GM21786 (cell line): ENCODE results near the gene RAB40AL.
"Not testable (repeated sequence)": the region's sequence is repeated elsewhere in the genome, so short reads cannot be mapped to it uniquely, and the experiment has no call there.

Experiments
- ATAC-seq: cut with Tn5 transposase; IDR thresholded peaks from one replicate; pipeline ENCODE4 v1.9.1; 2021; ENCODE audit not compliant: unreplicated experiment

RAB40AL gene, protein sequence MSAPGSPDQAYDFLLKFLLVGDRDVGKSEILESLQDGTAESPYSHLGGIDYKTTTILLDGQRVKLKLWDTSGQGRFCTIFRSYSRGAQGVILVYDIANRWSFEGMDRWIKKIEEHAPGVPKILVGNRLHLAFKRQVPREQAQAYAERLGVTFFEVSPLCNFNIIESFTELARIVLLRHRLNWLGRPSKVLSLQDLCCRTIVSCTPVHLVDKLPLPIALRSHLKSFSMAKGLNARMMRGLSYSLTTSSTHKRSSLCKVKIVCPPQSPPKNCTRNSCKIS

DNA sequence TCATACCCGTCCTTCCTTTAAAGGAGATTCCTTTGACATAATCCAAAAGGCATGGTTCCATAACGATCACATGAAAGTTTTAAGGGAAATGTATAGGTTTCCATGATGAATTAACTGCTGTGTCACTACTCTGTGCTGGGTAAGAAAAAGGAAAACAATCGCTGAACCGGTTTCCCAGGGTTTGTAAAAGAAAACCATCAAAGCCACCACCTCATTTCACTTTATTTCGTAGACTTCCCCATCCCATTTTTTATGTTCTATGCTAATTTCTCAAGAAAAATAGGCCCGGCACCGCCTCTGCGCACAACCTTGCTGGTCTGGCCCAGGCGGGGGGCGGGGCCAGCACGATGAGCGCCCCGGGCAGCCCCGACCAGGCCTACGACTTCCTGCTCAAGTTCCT lies at the start of gene RAB40AL:
TSS of gene RAB40AL (plus strand) at position 301 of the 400 bp plus-strand sequence. CDS start at position 348, 47 bp downstream.
- not testable (repeated sequence) for ATAC-seq

DNA sequence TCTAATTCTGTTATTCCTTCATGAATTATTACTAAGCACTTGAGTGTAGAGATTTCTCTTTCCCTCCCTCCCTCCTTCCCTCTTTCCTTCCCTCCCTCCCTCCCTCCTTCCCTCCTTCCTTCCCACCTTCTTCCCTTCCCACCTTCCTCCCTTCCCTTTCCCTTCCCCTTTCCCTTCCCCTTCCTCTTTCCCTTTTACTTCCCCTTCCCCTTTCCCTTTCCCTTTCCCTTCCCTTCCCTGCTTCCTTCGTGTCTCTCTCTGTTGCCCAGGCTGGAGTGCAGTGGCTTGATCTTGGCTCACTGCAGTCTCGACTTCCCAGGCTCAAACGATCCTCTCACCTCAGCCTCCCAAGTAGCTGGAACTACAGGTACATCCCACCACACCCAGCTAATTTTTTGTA lies 49.4 kb upstream of the RAB40AL start:
- no peak for ATAC-seq

DNA sequence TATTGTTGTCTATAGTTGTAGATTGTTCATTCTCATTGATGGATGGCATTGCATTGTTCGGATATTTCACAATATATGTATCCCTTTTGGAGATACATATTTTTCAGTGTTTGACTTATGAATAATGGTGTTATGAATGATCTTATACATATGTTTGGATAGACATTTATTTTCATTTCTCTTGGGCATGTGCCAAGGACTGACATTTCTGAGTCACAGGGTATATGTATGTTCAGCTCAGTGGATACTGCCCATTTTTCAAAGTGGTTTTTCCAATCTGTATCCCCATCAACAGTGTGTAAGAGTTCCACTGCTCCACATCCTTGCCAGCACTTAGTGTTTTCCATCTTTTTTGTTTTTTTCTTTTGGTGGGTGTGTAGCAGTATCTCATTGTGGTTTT lies 45.0 kb upstream of the RAB40AL start:
- no peak for ATAC-seq

DNA sequence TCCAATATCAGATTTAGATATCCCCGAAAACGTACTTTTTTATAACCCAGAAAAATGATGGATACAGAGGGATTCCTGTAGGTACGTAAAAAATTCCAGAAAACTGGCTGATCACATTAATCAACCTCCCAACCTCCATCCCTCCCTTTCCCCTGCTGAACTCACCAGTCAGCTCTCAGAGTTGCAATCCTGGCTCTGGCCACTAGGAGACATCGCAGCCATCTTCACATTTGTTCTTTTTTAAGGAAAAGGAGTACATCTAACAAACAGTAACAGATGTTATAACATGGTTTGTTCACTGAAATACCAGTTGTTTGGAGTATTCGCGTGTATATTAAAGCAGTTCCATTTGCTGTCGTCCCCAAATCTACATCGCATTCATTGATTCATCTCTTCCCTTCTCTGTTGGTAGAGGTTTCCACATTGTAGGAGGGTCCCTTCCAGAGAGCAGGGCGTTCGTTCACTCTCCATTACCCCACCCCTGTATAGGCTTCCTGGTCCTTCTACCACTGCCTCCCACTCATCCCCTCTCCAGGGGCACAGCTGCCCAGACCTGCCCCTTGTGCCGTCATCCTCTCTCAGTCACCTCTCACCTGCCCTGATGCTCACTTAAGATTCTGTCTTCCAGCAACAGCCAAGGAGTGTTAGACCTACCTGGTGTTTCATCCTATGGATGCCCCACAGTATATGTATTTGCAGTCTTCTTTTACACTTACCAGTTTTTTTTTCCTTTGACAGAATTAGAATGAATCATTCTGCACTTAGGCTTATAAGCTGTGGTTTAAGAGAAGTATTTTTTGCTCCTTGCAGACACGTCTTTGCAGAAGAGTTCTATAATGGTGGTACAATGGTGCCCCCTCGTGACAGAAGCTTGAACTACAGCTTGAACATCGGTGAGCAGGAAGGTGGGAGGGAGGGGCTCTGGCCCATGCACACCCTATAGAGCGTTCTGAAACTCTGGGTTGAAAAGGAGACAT lies 36.8 kb upstream of the RAB40AL start:
- peak; percentile 86 for ATAC-seq

DNA sequence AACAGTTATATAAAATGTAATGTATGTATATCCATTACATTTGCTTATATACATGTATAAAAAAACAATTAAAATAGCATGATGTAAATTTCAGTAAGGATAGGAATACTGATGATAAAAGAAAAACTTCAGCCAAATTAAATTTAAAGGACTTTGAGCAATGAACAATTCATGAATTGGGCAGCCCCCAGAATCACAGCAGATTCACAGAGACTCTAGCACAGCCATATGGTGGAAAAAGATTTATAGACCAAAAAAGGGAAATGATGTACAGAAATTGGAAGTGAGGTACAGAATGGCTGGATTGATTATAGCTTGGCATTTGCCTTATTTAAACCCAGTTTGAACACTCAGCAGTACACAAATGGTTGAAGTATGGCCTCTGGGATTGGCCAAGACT lies 34.7 kb upstream of the RAB40AL start:
- ATAC-seq, result no peak

DNA sequence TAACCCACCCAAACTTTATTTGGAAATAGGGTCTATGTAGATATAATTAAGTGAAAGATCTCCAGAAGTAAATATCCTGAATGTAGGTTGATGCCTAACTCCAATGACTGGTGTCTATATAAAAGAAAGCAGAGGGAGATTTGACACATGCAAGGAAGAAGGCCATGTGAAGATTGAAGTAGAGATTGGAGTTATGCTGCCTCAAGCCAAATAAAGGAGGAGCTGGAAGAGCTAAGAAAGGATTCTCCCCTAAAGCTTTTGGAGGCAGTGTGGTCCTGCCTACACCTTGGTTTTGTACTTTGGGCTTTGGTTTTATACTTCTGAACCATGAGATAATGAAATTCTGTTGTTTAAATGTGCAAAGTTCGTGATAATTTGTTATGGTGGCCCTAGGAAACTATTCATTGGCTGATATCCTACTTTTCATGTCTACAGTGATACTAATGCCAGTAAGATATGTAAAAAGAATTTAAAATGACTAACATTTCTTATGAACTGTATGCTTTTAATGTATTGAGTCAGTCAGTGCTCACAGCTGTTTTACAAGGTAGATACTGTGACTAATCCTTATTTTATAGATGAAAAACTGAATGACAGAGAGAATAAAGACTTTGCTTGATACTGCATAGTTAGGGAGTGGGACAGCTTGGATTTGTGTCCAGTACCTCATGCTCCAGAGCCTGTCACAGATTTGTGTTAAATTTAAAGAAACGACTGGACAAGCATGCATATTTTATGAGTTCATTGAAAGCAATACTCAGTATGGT lies 5.9 kb upstream of the RAB40AL start:
- ATAC-seq, result no peak

DNA sequence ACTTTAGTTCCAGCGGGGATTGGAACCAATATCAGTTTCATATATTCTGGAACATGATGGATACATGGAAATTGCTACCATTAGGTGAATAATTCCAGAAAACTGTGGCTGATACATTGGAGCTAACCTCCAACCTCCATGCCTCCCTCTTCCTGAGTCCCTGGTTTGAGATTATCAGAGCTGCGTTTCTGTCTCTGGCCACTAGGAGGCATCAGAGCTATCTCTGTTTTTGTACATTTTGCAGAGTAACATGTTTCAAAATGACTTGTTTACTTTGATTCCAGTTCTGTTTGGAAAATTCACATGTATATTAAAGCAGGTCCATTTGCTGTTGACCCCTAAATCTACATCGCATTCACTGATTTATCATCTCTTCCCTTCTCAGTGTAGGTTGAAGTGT lies 2.4 kb upstream of the RAB40AL start:
- ATAC-seq, result peak; percentile 64

DNA sequence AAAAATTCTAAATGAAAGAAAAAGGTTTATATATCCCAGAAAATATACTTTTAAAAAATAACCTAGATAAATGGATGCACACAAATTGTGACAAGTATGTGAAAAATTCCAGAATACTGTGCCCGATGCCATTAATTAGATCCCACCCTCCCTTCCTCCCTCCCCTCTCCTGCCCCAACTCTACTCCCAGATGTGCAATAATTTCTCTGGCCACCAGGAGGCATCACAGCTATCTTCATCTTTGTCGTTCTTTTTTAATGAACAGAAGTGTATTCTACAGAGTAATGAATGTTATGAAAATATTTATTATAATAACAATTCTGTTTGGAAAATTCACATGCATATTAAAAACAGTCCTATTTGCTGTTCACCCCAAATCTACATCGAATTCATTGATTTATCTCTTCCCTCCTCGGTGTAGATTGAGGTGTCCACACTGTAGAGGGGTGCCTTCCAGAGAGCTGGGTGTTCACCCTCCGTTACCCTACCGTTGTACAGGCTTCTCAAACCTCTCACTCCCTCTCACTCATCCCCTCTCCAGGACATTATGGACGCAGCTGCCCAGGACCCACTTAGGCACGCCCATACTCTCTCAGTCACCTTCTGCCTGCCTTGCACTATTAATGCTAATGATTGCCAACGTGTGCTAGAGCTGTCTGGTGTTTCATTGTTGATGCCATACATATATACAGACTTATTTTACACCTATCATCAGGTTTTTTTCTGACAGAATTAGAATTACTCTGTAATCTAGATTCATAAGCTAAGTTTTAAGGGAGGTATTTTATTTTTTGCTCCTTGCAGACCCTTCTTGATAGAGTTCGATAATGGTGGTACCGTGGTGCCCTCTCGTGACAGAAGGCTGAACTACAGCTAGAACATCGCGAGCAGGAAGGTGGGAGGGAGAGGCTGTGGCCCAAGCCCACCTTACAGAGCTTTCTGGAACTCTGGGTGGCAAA lies 14.1 kb downstream of the RAB40AL start:
- peak; percentile 74 for ATAC-seq

DNA sequence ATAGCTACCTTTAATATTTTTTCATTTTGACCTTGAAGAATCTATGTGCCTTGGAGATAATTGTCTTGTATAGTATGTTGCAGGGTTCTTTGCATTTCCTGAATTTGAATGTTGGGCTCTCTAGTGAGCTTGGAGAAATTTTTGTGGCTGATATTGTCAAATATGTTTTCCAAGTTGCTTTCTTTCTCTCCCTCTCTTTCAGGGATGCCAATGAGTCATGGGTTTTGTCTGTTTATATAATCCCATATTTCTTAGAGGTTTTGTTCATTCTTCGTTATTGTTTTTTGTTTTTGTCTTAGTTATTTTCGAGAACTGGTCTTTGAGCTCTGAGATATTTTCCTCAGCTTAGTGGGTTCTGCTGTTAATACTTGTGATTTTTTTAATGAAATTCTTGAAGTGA lies 20.7 kb downstream of the RAB40AL start:
- no peak for ATAC-seq

DNA sequence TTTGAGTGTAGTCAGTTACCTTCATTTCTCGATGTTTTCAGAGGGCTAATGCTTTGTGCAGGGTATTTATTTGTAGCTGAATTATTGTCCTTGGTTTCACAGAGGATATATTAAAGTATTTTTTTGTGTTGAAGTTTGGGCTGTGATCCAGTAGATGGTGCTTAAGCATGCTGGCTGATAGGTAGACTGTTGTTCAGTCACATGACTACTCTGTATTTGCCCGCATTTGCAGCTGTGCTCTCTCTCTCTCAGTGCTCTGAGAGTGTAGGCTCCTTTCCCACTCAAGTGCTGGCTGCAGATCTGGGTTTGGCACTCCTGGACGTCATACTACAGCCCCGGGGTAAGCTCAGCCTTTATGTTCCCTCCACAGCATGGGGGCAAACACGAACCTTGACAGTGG lies 21.7 kb downstream of the RAB40AL start:
- ATAC-seq, result no peak

DNA sequence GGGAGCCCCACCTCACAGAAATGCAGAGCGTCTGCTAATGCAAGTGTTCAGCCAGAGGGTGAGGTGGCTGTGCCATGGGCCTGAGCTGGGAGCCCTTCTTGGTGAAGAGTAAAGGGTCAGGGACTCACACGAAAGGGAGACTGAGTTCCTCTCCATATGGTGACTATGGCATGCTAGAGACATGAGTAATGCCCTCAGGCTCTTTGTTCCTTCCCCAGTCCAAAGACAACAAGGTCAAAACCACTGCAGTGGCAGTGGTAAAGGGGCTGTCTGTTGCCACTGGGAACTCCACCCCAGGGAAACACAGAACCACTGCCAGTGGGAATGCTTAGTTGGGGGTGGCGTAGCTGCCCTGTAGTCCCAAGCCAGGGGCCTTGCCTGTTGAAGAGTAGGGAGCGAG lies 22.4 kb downstream of the RAB40AL start:
- ATAC-seq, result no peak

DNA sequence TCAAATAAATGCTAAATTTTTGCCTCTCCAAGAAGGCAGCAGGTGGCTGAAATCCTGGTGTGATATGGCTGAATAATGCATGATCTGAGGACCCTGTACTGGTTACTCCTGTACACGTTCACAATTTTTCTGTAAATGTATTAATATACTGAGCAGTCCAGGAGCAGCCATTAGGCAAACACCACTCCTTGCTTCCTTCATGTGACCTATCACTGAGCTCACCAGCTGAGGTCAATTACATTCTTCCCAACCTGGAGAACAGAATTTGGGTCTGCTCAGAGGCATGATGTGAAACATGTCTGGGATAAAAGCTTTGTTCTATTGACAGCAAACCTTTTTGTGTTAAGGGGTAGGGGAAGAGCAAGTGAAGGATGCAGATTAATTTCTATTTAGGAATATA lies 26.9 kb downstream of the RAB40AL start:
- ATAC-seq, result no peak

DNA sequence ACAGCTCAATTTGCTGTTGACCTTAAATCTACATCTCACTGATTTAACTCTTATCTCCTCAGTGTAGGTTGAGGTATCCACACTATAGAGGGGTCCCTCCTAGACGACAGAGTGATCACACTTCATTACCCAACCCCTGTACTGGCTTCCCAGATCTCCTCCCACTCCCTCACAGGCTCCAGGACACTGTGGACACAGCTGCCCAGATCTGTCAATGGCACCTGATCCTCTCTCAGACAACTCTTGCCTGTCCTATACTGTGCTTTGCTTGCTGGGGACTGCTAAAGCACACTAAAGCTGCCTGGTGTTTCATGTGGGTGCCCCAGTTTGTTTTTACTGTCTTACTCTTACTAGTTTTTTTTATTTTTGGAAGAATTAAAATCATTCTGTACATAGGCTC lies 27.9 kb downstream of the RAB40AL start:
- ATAC-seq, result no peak

DNA sequence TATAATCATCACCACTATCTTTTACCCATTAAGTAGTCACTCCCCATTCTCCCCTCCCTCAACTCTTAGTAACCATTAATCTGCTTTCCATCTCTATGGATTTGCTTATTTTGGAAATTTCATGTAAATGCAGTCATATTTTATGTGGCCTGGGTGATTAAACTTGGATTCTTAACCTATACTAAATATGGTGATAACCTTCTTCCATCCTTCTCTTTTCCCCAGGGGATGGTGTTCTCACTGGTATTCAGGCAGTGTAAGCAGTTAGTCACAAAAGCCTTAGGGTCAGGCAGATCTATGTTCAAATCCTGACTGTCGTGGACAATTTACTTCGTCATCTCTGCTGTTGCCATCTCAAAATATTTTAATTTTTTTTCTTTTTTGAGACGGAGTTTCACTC lies 29.6 kb downstream of the RAB40AL start:
- no peak for ATAC-seq

DNA sequence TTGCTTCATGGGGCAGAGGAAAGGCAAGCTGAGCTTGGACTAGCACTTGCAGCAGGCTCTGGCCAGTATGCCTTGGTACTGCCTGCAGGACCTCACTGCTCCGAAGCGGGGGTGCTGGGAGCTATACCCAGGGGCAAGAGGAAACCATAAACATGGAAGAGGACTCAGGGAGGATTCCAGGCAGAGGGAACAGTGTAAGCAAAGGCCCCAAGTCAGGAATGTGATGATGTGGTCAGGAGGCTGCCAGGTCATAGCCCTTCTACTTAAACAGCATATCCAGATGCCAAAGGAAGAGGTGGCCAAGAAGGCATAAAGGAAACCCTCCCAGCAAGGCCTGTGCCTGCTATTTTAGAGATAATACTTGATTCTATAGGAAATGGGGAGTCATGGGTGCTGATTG lies 31.1 kb downstream of the RAB40AL start:
- ATAC-seq, result no peak

DNA sequence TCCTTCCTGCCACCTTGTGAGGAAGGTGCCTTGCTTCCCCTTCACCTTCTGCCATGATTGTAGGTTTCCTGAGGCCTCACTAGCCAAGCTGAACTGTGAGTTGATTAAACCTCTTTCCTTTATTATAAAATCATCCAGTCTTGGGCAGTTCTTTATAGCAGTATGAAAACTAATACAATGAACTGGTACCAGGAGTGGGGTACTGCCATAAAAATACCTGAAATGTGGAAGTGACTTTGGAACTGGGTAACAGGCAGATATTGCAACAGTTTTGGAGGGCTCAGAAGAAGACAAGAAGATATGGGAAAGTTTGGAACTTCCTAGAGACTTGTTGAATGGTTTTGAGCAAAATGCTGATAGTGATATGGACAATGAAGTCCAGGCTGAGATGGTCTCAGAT lies 34.5 kb downstream of the RAB40AL start:
- ATAC-seq, result not testable (repeated sequence)

DNA sequence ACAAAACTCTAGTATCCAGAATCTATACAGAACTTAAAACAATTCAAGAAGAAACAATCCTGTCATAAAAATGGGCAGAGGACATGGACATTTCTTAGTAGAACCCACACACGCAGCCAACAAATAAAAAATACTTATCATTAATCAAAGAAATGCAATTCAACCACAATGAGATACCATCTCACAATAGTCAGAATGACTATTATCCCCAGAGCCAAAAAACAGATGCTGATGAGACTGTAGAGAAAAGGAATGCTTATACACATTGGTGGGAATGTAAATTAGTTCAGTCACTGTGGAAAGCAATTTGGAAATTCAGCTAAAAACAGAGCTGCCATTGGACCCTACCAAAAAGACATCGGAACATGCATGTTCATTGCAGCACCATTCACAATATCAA lies 37.9 kb downstream of the RAB40AL start:
- ATAC-seq, result no peak

DNA sequence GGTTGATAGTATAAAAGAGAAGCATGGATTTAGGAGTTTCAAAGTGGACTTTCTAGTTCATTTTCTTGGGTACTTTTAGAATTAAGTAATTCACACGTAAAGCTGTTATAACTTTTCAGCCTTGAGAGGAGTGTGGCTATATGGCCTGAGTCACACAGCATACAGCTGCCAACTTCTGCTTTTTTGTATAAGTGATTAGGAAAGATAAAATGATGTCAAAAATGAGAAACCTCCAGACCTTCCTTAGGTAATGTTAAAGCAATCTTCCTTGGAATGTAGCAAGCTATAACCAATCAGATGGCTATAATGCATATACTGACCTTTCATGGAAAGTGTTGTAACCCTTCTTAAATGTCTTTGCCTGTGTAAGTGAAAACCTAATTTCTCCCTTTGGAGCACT lies 39.2 kb downstream of the RAB40AL start:
- no peak for ATAC-seq

DNA sequence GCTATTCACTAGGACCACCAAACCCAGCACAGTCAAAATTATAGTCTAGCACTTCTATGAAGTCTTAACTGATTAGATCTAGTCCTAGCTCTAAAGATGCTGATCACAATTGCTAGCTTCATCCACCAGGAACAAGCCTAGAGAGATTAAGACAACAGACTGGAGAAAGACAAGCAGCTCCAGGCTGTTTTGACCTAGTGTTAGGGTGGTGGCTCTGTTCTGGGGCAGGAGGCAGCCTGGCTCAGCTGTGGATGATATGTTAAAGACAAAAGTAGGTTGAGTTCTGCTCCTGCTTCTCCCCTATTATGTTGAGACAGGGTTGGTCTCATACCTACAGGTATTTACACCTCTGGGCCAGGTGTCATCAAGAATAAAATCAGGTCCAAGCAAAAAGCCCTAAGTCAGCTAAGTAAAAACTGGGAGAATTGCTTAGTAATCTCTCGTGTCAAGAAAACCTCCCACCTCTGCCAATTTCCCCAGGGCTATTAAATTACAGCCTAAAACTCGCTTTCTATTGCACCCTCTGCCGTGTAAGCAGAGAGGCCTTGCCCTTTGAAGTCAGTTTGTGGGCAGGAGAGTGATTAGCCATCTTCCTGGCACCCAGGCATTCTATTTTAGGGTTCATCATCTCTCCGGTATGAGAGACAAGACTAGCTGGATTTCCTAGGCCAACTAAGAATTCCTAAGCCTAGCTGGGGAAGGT lies 39.9 kb downstream of the RAB40AL start:
- no peak for ATAC-seq

DNA sequence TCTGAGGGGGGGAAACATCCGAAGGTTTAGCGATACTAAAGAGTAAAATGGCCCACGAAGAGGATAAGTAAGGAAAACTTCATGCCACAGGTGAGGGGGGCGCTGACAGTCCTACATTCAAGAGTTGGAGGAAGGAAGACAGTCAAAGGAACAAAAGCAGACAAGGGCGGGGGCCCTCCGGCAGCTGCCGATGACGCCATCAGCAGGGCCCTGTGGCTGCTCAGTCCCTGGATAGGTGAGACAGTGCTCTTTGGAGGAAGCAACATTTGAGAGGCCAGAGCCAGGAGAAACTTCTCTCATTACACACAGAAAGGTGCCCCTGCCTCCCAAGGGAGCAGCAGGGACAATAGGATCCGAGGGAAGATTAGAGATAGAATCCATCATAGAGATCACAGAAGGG lies 41.5 kb downstream of the RAB40AL start:
- ATAC-seq, result no peak
